ENCODE measurements around the gene NPC2.

DNA sequence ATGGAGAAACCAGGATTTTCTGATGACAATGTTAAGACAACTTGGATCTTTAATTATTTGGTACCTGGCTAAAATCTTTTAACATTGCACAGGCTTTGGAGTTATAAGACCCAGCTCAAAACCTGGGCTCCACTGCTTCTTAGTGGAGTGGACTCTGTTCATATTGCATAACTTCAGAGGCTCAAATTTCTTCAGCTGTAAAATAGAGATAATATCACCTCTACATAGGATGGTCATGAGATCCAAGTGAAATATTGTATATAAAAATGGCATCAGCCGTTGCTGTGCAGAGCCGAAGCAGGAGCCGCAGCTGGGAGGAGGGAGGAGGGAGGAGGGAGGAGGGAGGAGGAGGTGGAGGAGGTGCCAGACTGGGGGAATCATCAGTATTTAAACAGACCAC, 10.5 kb downstream of the NPC2 start:
- TF ChIP-seq EZH2 (IDR thresholded peaks at IDR 0.05; ENCODE audit: insufficient read depth, poor library complexity, severe bottlenecking) (no peak), EZH2phosphoT487 (IDR thresholded peaks at IDR 0.05; ENCODE audit: insufficient read depth, low read depth) (no peak)
